Mesenteric fat pad (tissue), 1 donor: ENCODE measurements around the gene NDUFS7. TPM values are rescaled to one million over a fixed set of nuclear protein-coding genes. Genes with fewer than 3 reads are reported as not detected.

ENCODE experiments used
- DNase-seq: peaks from one replicate; pipeline ENCODE4 v3.0.0-alpha.2; 2020; ENCODE audit warnings: low spot score
- total RNA-seq: library from RNA; stranded (reverse); fragmentation: NEBNext Ultra II Directional; extraction: Animal tissue kit (Norgen Biotek cat#: 25700); gene quantifications from one replicate; pipeline ENCODE4 v1.2.1, GENCODE V29; 2021
- donor health status: DM: yes; HTN: yes; CAD: no.

The NDUFS7 gene
- total RNA-seq, 1 donor from 2014 or later: 75.3 TPM

GRCh38 chr19:1364070-1364704 is 19.5 kb upstream of the NDUFS7 start:
- DNase-seq: no peak

GRCh38 chr19:1365319-1366269 is 18.1 kb upstream of the NDUFS7 start:
- no peak for DNase-seq

GRCh38 chr19:1366296-1366695 is 17.4 kb upstream of the NDUFS7 start:
- DNase-seq: no peak

GRCh38 chr19:1366899-1367870 is 16.5 kb upstream of the NDUFS7 start:
- no peak for DNase-seq

- no peak for DNase-seq
Measured at GRCh38 chr19:1369214-1369805, 14.4 kb upstream of the NDUFS7 start.

GRCh38 chr19:1370579-1371361 is 12.9 kb upstream of the NDUFS7 start:
- no peak for DNase-seq

- no peak for DNase-seq
Measured at GRCh38 chr19:1373042-1373533, 10.6 kb upstream of the NDUFS7 start.

- DNase-seq: no peak
Measured at GRCh38 chr19:1373534-1374249, 10.0 kb upstream of the NDUFS7 start.

GRCh38 chr19:1374250-1374577 is 9.5 kb upstream of the NDUFS7 start:
- DNase-seq: no peak

- DNase-seq: no peak
Measured at GRCh38 chr19:1376415-1376805, 7.3 kb upstream of the NDUFS7 start.

- DNase-seq: no peak
Measured at GRCh38 chr19:1377176-1377964, 6.3 kb upstream of the NDUFS7 start.

GRCh38 chr19:1377965-1378785 is 5.5 kb upstream of the NDUFS7 start:
- DNase-seq: no peak

- DNase-seq: no peak
Measured at GRCh38 chr19:1379126-1379905, 4.4 kb upstream of the NDUFS7 start.

- DNase-seq: no peak
Measured at GRCh38 chr19:1379961-1380489, 3.7 kb upstream of the NDUFS7 start.

GRCh38 chr19:1382250-1382649 is 1.5 kb upstream of the NDUFS7 start:
- no peak for DNase-seq

- DNase-seq: no peak
Measured at GRCh38 chr19:1383017-1383311, 743 bp upstream of the NDUFS7 start.

- no peak for DNase-seq
Measured at GRCh38 chr19:1384085-1384462, 367 bp downstream of the NDUFS7 start.
